ENCODE results near the gene UBASH3A.

The UBASH3A gene

GRCh38 chr21:42445311-42445710 is 41.6 kb downstream of the UBASH3A start:
- no peak for TF ChIP-seq CTCF (IDR thresholded peaks at IDR 0.05; ENCODE audit: low read depth, low read length, missing control alignments)
- no peak for DNase-seq (ENCODE audit: low read depth)
- no peak overlapping the region for H3K4me3 ChIP-seq (ENCODE audit: low read depth, low read length)

GRCh38 chr21:42446531-42446930 is 42.8 kb downstream of the UBASH3A start:
- no peak for DNase-seq (ENCODE audit: low read depth)
- H3K4me3 ChIP-seq (ENCODE audit: low read depth, low read length): no peak overlapping the region
- TF ChIP-seq CTCF (IDR thresholded peaks at IDR 0.05; ENCODE audit: low read depth, low read length, missing control alignments): no peak

- DNase-seq (ENCODE audit: low read depth): no peak
- H3K4me3 ChIP-seq (ENCODE audit: low read depth, low read length): no peak overlapping the region
- TF ChIP-seq CTCF (IDR thresholded peaks at IDR 0.05; ENCODE audit: low read depth, low read length, missing control alignments): no peak
These were observed 43.5 kb downstream of the UBASH3A start for GRCh38 chr21:42447182-42447581.

GRCh38 chr21:42447732-42448131 is 44.0 kb downstream of the UBASH3A start:
- TF ChIP-seq CTCF (IDR thresholded peaks at IDR 0.05; ENCODE audit: low read depth, low read length, missing control alignments): no peak
- H3K4me3 ChIP-seq (ENCODE audit: low read depth, low read length): no peak overlapping the region
- DNase-seq (ENCODE audit: low read depth): no peak

GRCh38 chr21:42448686-42449085 is 45.0 kb downstream of the UBASH3A start:
- H3K4me3 ChIP-seq (ENCODE audit: low read depth, low read length): no peak overlapping the region
- DNase-seq (ENCODE audit: low read depth): no peak
- no peak for TF ChIP-seq CTCF (IDR thresholded peaks at IDR 0.05; ENCODE audit: low read depth, low read length, missing control alignments)

- no peak for TF ChIP-seq CTCF (IDR thresholded peaks at IDR 0.05; ENCODE audit: low read depth, low read length, missing control alignments)
- H3K4me3 ChIP-seq (ENCODE audit: low read depth, low read length): no peak overlapping the region
- no peak for DNase-seq (ENCODE audit: low read depth)
These were observed 48.2 kb downstream of the UBASH3A start for GRCh38 chr21:42451941-42452340.

GRCh38 chr21:42452401-42453223 is 48.9 kb downstream of the UBASH3A start:
- no peak for DNase-seq (ENCODE audit: low read depth)
- no peak for TF ChIP-seq CTCF (IDR thresholded peaks at IDR 0.05; ENCODE audit: low read depth, low read length, missing control alignments)
- no peak overlapping the region for H3K4me3 ChIP-seq (ENCODE audit: low read depth, low read length)
